H9 (cell line): ENCODE measurements around the gene MXD4. TPM values are rescaled to one million over a fixed set of nuclear protein-coding genes. Genes with fewer than 3 reads are reported as not detected.

Experiments used
- DNase-seq: peaks from one replicate; pipeline ENCODE4 v3.0.0-alpha.2; 2017
- H2AFZ ChIP-seq: one replicate; pipeline ENCODE4 v1.6.1; 2013; ENCODE audit warnings: mild to moderate bottlenecking, low read length, control low read depth, moderate library complexity
- H2AK5ac ChIP-seq: 2 replicates; pipeline ENCODE4 v1.6.1; 2013; ENCODE audit warnings: low read length, control low read depth, mixed read lengths; ENCODE audit not compliant: insufficient read length
- H2BK120ac ChIP-seq: one replicate; pipeline ENCODE4 v1.6.1; 2013; ENCODE audit warnings: low read depth, mild to moderate bottlenecking, low read length, control low read depth, inconsistent platforms; ENCODE audit not compliant: poor library complexity, severe bottlenecking
- H2BK12ac ChIP-seq: 2 replicates; pipeline ENCODE4 v1.6.1; 2013; ENCODE audit warnings: low read length, control low read depth, mixed read lengths, low read depth; ENCODE audit not compliant: insufficient read length
- H2BK15ac ChIP-seq: 2 replicates; pipeline ENCODE4 v1.6.1; 2013; ENCODE audit warnings: low read depth, low read length, control low read depth
- H2BK20ac ChIP-seq: one replicate; pipeline ENCODE4 v1.6.1; 2013; ENCODE audit warnings: low read depth, mild to moderate bottlenecking, low read length, control low read depth, inconsistent platforms; ENCODE audit not compliant: poor library complexity, severe bottlenecking
- H2BK5ac ChIP-seq: 2 replicates; pipeline ENCODE4 v1.6.1; 2013; ENCODE audit warnings: low read length, control low read depth, mixed read lengths; ENCODE audit not compliant: insufficient read length
- H3K14ac ChIP-seq: 2 replicates; pipeline ENCODE4 v1.6.1; 2013; ENCODE audit warnings: low read length, control low read depth; ENCODE audit not compliant: insufficient read depth
- H3K18ac ChIP-seq: 2 replicates; pipeline ENCODE4 v1.6.1; 2013; ENCODE audit warnings: low read depth, mild to moderate bottlenecking, mixed read lengths, low read length, control low read depth; ENCODE audit not compliant: insufficient read length
- H3K23ac ChIP-seq: 2 replicates; pipeline ENCODE4 v1.6.1; 2013; ENCODE audit warnings: low read length, control low read depth, mixed read lengths, low read depth; ENCODE audit not compliant: insufficient read length
- H3K23me2 ChIP-seq: 2 replicates; pipeline ENCODE4 v1.6.1; 2013; ENCODE audit warnings: low read depth, mild to moderate bottlenecking, mixed read lengths, low read length, control low read depth; ENCODE audit not compliant: insufficient read length, poor library complexity, severe bottlenecking
- H3K27ac ChIP-seq: 2 replicates; pipeline ENCODE4 v1.5.1; 2013; ENCODE audit warnings: low read length, control low read depth, mixed read lengths, low read depth; ENCODE audit not compliant: insufficient read length
- H3K27me3 ChIP-seq: 2 replicates; pipeline ENCODE4 v1.6.1; 2013; ENCODE audit warnings: low read length, control low read depth, inconsistent platforms; ENCODE audit not compliant: insufficient read depth
- H3K4ac ChIP-seq: 2 replicates; pipeline ENCODE4 v1.6.1; 2013; ENCODE audit warnings: low read depth, mild to moderate bottlenecking, control low read depth, inconsistent platforms, low read length, moderate library complexity
- H3K4me1 ChIP-seq: 2 replicates; pipeline ENCODE4 v1.6.1; 2013; ENCODE audit warnings: low read length, control low read depth, inconsistent platforms; ENCODE audit not compliant: insufficient read depth
- H3K4me2 ChIP-seq: 2 replicates; pipeline ENCODE4 v1.6.1; 2013; ENCODE audit warnings: low read length, control low read depth, mixed read lengths; ENCODE audit not compliant: insufficient read length, insufficient read depth
- H3K56ac ChIP-seq: 2 replicates; pipeline ENCODE4 v1.6.1; 2013; ENCODE audit warnings: low read depth, mild to moderate bottlenecking, mixed read lengths, low read length, control low read depth; ENCODE audit not compliant: insufficient read length
- H3K79me1 ChIP-seq: 2 replicates; pipeline ENCODE4 v1.6.1; 2013; ENCODE audit warnings: low read depth, mild to moderate bottlenecking, moderate library complexity, low read length, control low read depth, inconsistent platforms; ENCODE audit not compliant: insufficient read depth, poor library complexity, severe bottlenecking
- H3K79me2 ChIP-seq: 2 replicates; pipeline ENCODE4 v1.6.1; 2013; ENCODE audit warnings: low read length, control low read depth, inconsistent platforms; ENCODE audit not compliant: insufficient read depth
- H3K9ac ChIP-seq: 2 replicates; pipeline ENCODE4 v1.6.1; 2013; ENCODE audit warnings: low read length, control low read depth, mixed read lengths; ENCODE audit not compliant: insufficient read length; ENCODE audit errors: extremely low read depth
- H3K9me3 ChIP-seq: one replicate; pipeline ENCODE4 v1.6.1; 2013; ENCODE audit warnings: low read depth, low read length, inconsistent platforms; ENCODE audit not compliant: control insufficient read depth
- H3T11ph ChIP-seq: one replicate; pipeline ENCODE4 v1.6.1; 2013; ENCODE audit warnings: mild to moderate bottlenecking, low read length, control low read depth, inconsistent platforms
- H4K20me1 ChIP-seq: one replicate; pipeline ENCODE4 v1.6.1; 2013; ENCODE audit not compliant: control insufficient read depth, insufficient read length, insufficient read depth
- H4K5ac ChIP-seq: 2 replicates; pipeline ENCODE4 v1.6.1; 2013; ENCODE audit warnings: low read depth, mild to moderate bottlenecking, mixed read lengths, low read length, control low read depth; ENCODE audit not compliant: insufficient read length
- H4K8ac ChIP-seq: replicated peaks from 2 replicates; pipeline ENCODE4 v1.6.1; 2013; ENCODE audit warnings: low read length, control low read depth, mixed read lengths, low read depth; ENCODE audit not compliant: insufficient read length
- H4K91ac ChIP-seq: 2 replicates; pipeline ENCODE4 v1.6.1; 2013; ENCODE audit warnings: low read depth, mild to moderate bottlenecking, moderate library complexity, mixed read lengths, low read length, control low read depth; ENCODE audit not compliant: insufficient read length
- H3K27ac Mint-ChIP-seq, 3 experiments: 2 replicates in 2 of 3; 3 replicates in 1 of 3; pipeline ENCODE4 v1.8.0; 2020 to 2021; ENCODE audit warnings: mixed read lengths in 3 of 3, mild to moderate bottlenecking in 1 of 3, moderate library complexity in 1 of 3
- H3K27me3 Mint-ChIP-seq: 2 replicates; pipeline ENCODE4 v1.8.0; 2021; ENCODE audit warnings: low read depth, mild to moderate bottlenecking, moderate library complexity, mixed read lengths
- H3K36me3 Mint-ChIP-seq, 3 experiments: 2 replicates in 2 of 3; 3 replicates in 1 of 3; pipeline ENCODE4 v1.8.0; 2020 to 2021; ENCODE audit warnings: low read depth in 3 of 3, mixed read lengths in 3 of 3; ENCODE audit not compliant: insufficient read depth in 1 of 3
- H3K4me1 Mint-ChIP-seq, 2 experiments: 2 replicates each; pipeline ENCODE4 v1.8.0; 2020; ENCODE audit warnings: mixed read lengths in 2 of 2
- H3K4me3 Mint-ChIP-seq, 2 experiments: 2 replicates in 1 of 2; 3 replicates in 1 of 2; pipeline ENCODE4 v1.8.0; 2020 to 2021; ENCODE audit warnings: mild to moderate bottlenecking in 2 of 2, mixed read lengths in 2 of 2, moderate library complexity in 1 of 2
- H3K9me3 Mint-ChIP-seq, 2 experiments: 2 replicates in 1 of 2; 3 replicates in 1 of 2; pipeline ENCODE4 v1.8.0; 2020; ENCODE audit warnings: mild to moderate bottlenecking in 2 of 2, mixed read lengths in 2 of 2, moderate library complexity in 1 of 2
- CTCF ChIP-seq: fragments of 200-600 bp; sonication (generic); conservative IDR thresholded peaks from 3 replicates; pipeline ENCODE4 v1.8.0; 2021; ENCODE audit warnings: antibody characterized with exemption, mild to moderate bottlenecking
- WGBS: extraction: QIAGEN DNeasy Blood & Tissue Kit; methylation state at CpG from one replicate; pipeline ENCODE4 v1.1.7; 2013; ENCODE audit warnings: missing lambda C conversion rate, low lambda C conversion rate, mixed read lengths; ENCODE audit not compliant: insufficient read length; ENCODE audit errors: extremely low coverage; 5-methylcytosine and 5-hydroxymethylcytosine counted together
- total RNA-seq: library from RNA; stranded (reverse); gene quantifications from 2 replicates; pipeline ENCODE4 v1.2.1, GENCODE V29; 2021

MXD4 gene
- total RNA-seq, 1 experiment from 2014 or later, result 24.1 TPM

- Histone ChIP-seq H3K23me2 (no peaks in the 10 kb centered on the region), H4K5ac (no peak overlapping the region), H3K9ac (no peak overlapping the region), H3T11ph (no peak overlapping the region), H2AK5ac (no peak overlapping the region), H3K56ac (no peak overlapping the region), H2BK5ac (no peak overlapping the region), H3K14ac (no peak overlapping the region), H2BK12ac (no peak overlapping the region), H2BK15ac (no peak overlapping the region), H3K4me2 (no peak overlapping the region), H3K27ac (no peak overlapping the region), H4K20me1 (no peaks in the 10 kb centered on the region), H3K4ac (no peak overlapping the region), H2AFZ (no peak overlapping the region), H2BK20ac (no peak overlapping the region), H3K9me3 (no peaks in the 10 kb centered on the region), H3K79me2 (no peaks in the 10 kb centered on the region), H2BK120ac (no peak overlapping the region), H3K18ac (no peak overlapping the region), H4K91ac (no peak overlapping the region), H4K8ac (no peak overlapping the region), H3K23ac (no peak overlapping the region), H3K79me1 (no peaks in the 10 kb centered on the region), H3K27me3 (no peaks in the 10 kb centered on the region), H3K4me1 (peaks cover 2% of the 10 kb centered on the region; the same call in 1 of the 2 replicates)
- Mint-ChIP-seq H3K27ac (no peak overlapping the region), H3K36me3 (no peaks in the 10 kb centered on the region), H3K4me1 (peaks cover 15 to 24% of the 10 kb centered on the region in 2 experiments), H3K9me3 (no peaks in the 10 kb centered on the region), H3K4me3 (no peak overlapping the region), H3K27me3 (no peaks in the 10 kb centered on the region)
- TF ChIP-seq CTCF, result no peak
- no CpG with 5 or more reads among the region's 12 CpGs for WGBS
- no peak for DNase-seq
Observed at GRCh38 chr4:2267841-2268240, 5.9 kb upstream of the MXD4 start.
